ENCODE measurements around the gene ZNF497. TPM values are rescaled to one million over a fixed set of nuclear protein-coding genes. Genes with fewer than 3 reads are reported as not detected.
A peak's percentile ranks its signal among the peaks of the same experiment; 100 is the strongest.

ZNF497 gene
- total RNA-seq, 2 donors from 2014 or later, result 6.6 to 11.0 TPM

DNA sequence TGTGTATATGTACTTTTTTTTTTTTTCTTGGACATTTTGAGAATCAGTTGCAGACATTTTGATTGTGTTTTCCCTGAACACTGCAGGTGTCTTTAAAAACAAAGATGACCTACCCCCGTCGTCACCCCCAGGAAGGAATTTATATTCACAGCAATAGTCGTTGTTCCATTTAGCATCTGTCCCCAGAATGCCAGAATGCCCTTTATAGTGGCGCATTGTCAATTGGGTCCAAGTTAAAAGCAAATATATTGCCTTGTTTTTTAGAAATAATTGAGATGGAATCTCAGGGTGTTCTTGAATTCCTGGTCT lies 31.1 kb upstream of the ZNF497 start:
- no peaks in the 10 kb centered on the region for H3K27me3 ChIP-seq (replicated peaks; ENCODE audit: insufficient read depth)
- H3K27ac ChIP-seq, result no peak overlapping the region
- no peaks in the 10 kb centered on the region for H3K9me3 ChIP-seq
- H3K4me3 ChIP-seq, result no peak overlapping the region
- WGBS, result 80% methylated on average over 4 of the region's 4 CpGs
- intact Hi-C loops (cut with DNase I), result no loop called here
- no peak for TF ChIP-seq POLR2AphosphoS5 (IDR thresholded peaks at IDR 0.05)
- TF ChIP-seq POLR2A (IDR thresholded peaks at IDR 0.05), result no peak
- TF ChIP-seq, protein P1, sequence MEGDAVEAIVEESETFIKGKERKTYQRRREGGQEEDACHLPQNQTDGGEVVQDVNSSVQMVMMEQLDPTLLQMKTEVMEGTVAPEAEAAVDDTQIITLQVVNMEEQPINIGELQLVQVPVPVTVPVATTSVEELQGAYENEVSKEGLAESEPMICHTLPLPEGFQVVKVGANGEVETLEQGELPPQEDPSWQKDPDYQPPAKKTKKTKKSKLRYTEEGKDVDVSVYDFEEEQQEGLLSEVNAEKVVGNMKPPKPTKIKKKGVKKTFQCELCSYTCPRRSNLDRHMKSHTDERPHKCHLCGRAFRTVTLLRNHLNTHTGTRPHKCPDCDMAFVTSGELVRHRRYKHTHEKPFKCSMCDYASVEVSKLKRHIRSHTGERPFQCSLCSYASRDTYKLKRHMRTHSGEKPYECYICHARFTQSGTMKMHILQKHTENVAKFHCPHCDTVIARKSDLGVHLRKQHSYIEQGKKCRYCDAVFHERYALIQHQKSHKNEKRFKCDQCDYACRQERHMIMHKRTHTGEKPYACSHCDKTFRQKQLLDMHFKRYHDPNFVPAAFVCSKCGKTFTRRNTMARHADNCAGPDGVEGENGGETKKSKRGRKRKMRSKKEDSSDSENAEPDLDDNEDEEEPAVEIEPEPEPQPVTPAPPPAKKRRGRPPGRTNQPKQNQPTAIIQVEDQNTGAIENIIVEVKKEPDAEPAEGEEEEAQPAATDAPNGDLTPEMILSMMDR (IDR thresholded peaks at IDR 0.05), result no peak
- H3K4me1 ChIP-seq (replicated peaks), result no peaks in the 10 kb centered on the region
- DNase-seq (ENCODE audit: low spot score), result no peak
- H3K36me3 ChIP-seq, result peaks cover 12 to 22% of the 10 kb centered on the region in 2 donors

DNA sequence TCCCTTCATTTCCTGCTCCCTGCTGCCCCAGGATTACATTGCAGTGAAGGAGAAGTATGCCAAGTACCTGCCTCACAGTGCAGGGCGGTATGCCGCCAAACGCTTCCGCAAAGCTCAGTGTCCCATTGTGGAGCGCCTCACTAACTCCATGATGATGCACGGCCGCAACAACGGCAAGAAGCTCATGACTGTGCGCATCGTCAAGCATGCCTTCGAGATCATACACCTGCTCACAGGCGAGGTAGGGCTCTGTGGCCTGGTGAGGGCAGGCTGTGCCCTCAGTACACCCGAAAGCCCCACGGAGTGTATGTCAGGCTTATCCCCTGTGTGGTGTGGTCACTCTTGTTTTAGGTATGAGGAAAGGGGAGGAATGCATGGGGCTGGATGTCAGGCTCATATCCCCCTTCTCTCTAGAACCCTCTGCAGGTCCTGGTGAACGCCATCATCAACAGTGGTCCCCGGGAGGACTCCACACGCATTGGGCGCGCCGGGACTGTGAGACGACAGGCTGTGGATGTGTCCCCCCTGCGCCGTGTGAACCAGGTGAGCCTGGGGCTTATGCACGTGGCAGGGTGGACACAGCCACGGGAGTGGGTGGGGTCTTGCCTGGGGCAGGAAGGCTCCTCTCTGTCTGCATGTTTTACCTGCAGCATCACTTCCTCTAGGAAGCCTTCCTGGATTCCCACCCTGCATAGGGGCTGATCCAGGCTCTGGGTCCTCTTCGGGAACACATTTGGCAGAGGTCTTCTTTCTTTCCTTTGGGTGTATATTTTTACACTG lies 30.6 kb upstream of the ZNF497 start:
- H3K36me3 ChIP-seq, result peaks cover 12 to 22% of the 10 kb centered on the region in 2 donors
- H3K27ac ChIP-seq, result no peak overlapping the region
- no peak for DNase-seq (ENCODE audit: low spot score)
- no peak overlapping the region for H3K4me3 ChIP-seq
- no peaks in the 10 kb centered on the region for H3K4me1 ChIP-seq (replicated peaks)
- TF ChIP-seq POLR2A (IDR thresholded peaks at IDR 0.05), result no peak
- TF ChIP-seq, protein P1 (IDR thresholded peaks at IDR 0.05), result no peak
- 91% methylated on average over 26 of the region's 26 CpGs for WGBS
- no peaks in the 10 kb centered on the region for H3K9me3 ChIP-seq
- H3K27me3 ChIP-seq (replicated peaks; ENCODE audit: insufficient read depth), result no peaks in the 10 kb centered on the region
- intact Hi-C loops (cut with DNase I), result no loop called here

DNA sequence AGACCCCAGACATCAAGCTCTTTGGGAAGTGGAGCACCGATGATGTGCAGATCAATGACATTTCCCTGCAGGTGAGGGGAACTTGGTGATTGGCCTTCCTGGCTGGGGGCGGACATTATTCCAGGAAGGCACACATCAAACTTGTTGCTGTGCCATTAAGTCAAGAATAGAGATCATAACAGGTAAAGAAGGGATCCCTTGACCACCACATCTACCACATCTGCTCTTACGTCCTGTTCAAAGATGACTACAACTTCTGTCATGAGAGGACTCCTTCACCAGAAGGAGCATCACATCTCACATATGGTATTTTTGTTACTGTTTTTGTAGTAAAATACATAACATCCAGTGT lies 25.6 kb upstream of the ZNF497 start:
- intact Hi-C loops (cut with DNase I), result no loop called here
- Histone ChIP-seq H3K4me3 (peak overlapping the region in 1 of 2 donors; percentile 67), H3K27ac (no peak overlapping the region), H3K9me3 (no peaks in the 10 kb centered on the region), H3K27me3 (replicated peaks; ENCODE audit: insufficient read depth) (no peaks in the 10 kb centered on the region), H3K36me3 (peaks cover 3 to 6% of the 10 kb centered on the region in 2 donors), H3K4me1 (replicated peaks) (peaks cover 7% of the 10 kb centered on the region)
- no peak for DNase-seq (ENCODE audit: low spot score)
- TF ChIP-seq, protein P1 (IDR thresholded peaks at IDR 0.05), result no peak
- TF ChIP-seq POLR2A (IDR thresholded peaks at IDR 0.05), result no peak
- no peak for TF ChIP-seq POLR2AphosphoS5 (IDR thresholded peaks at IDR 0.05)
- WGBS, result 84% methylated on average over 3 of the region's 3 CpGs

DNA sequence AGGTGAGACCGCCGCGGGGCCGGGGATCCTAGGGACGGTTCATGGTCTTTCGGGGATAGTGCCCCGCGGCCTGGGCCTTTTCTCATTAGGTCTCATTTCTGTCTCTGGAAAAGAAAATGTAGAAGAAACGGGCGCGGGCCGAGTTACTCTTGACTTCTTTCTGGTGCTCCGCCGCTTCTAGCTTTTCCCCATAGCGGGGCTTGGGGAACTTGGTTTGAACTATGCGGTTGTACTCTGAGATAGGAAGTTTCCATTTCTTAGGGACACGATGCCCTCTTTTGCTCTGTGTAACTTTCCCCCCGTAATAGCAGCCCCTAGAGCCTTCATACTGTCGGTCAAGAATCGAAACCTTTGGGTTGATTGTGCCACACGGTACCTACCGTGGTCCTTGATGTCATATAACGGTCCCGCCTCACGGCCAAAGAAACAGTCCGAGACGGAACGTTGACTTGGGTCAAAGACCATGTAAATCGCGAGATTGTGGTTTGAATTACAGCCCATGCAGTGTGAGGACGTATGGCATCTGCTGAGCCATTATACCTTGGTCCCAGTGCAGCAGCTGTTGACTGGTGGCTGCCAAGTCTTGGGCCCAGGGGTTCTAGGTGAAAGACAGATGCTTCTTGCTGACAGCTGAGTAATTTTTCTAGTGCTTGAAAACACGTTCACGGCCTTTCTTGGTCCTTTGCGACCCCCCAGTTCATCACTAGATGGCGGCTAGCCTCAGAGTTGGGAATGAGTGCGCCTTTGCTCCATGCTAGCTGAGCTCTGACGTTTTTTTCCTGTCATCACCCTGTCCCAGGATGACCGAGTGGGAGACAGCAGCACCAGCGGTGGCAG lies 25.0 kb upstream of the ZNF497 start:
- intact Hi-C loops (cut with DNase I), result no loop called here
- Histone ChIP-seq H3K4me1 (replicated peaks) (peaks cover 7% of the 10 kb centered on the region), H3K27me3 (replicated peaks; ENCODE audit: insufficient read depth) (no peaks in the 10 kb centered on the region), H3K27ac (peak overlapping the region; percentile 92 to 94), H3K36me3 (peaks cover 0 to under 1% of the 10 kb centered on the region in 2 donors), H3K9me3 (no peaks in the 10 kb centered on the region), H3K4me3 (peak overlapping the region; percentile 53 to 67)
- TF ChIP-seq POLR2AphosphoS5 (IDR thresholded peaks at IDR 0.05) (no peak), POLR2A (IDR thresholded peaks at IDR 0.05) (no peak)
- TF ChIP-seq, protein P1 (IDR thresholded peaks at IDR 0.05), result no peak
- no peak for DNase-seq (ENCODE audit: low spot score)
- 8% methylated on average over 39 of the region's 39 CpGs for WGBS
